ENCODE measurements around the gene GDF9. TPM values are rescaled to one million over a fixed set of nuclear protein-coding genes. Genes with fewer than 3 reads are reported as not detected.

Gene GDF9
- total RNA-seq, 1 experiment from 2014 or later: 0.49 TPM

DNA sequence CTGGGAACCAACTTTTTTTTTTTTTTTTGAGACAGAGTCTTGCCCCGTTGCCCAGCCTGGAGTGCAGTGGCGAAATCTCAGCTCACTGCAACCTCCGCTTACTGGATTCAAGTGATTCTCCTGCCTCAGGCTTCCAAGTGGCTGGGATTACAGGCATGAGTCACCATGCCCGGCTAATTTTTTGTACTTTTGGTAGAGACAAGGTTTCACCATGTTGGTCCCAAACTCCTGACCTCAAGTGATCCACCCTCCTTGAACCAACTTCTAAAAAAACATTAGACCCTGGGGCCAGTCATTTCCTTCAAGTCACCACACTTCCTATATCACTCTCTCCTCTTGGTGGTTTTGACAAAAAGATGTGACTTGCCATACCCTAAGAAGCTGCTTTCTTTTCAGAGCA, 25.0 kb downstream of the GDF9 start:
- H3K9me2 ChIP-seq (ENCODE audit: insufficient read depth): no peaks in the 10 kb centered on the region
- ChIA-PET RAD21 (ENCODE audit: low non-redundant PET in 1 of 2, low total read pairs in 2 of 2, uncharacterized antibody in 2 of 2, unreplicated experiment in 2 of 2) (no interaction called here), CTCF (no interaction called here), POLR2A (no interaction called here)
- ATAC-seq (no peak), DNase-seq (ENCODE audit: low read depth, low spot score) (no peak)
- no peaks in the 10 kb centered on the region for H3K36me3 ChIP-seq (ENCODE audit: control insufficient read depth in 1 of 2, insufficient read depth in 2 of 2, low read length in 2 of 2)
- no peak for TF ChIP-seq JUND (IDR thresholded peaks at IDR 0.05)
- H3K9me3 ChIP-seq (ENCODE audit: control insufficient read depth in 1 of 2, insufficient read depth in 1 of 2, low read depth in 1 of 2, low read length in 2 of 2): no peaks in the 10 kb centered on the region
- H3K4me1 ChIP-seq (ENCODE audit: control insufficient read depth in 1 of 2, insufficient read depth in 2 of 2, low read length in 2 of 2): 0 out of 4 replicates have a peak, but pooled peaks cover 0 to 4% of the 10 kb centered on the region in 2 experiments
- no peak overlapping the region for H3K4me3 ChIP-seq (replicated peaks in 1 of 2; ENCODE audit: low read depth in 1 of 2, low read length in 2 of 2)
- H3K79me2 ChIP-seq (ENCODE audit: insufficient read depth, low read length): no peaks in the 10 kb centered on the region
- intact Hi-C loops (cut with micrococcal nuclease): no loop called here
- no peaks in the 10 kb centered on the region for H4K20me1 ChIP-seq (ENCODE audit: insufficient read depth)
- H3K27ac ChIP-seq (ENCODE audit: low read depth, low read length): no peak overlapping the region
- BruUV-seq (replicated peaks): no TSS peak
- no peak overlapping the region for H3K4me2 ChIP-seq (ENCODE audit: low read length)
- H2AFZ ChIP-seq (ENCODE audit: low read depth, low read length, poor library complexity, severe bottlenecking): no peak overlapping the region
- no peak overlapping the region for H3K9ac ChIP-seq (ENCODE audit: low read length)
- H3K27me3 ChIP-seq (ENCODE audit: insufficient read depth, low read length): no peaks in the 10 kb centered on the region

DNA sequence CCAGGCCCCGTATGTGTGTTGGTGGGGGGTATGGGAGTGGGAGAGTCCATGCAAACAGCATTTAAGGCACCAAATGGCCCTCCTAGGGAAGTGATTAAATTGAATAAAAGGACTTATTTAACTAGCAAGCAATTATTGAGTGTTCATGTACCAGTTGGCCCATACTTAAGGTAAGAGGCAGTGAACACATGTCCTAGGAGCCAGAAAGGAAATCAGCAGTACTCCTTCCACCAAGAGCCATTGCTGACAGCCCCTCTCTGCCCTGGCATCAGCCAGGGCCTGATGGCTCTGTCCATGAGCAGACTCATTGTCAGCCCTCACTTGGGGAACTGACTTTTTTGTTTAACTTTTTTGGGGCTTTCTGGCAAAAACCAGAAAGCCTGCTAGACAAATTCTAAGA, 25.4 kb downstream of the GDF9 start:
- Histone ChIP-seq H3K4me3 (replicated peaks in 1 of 2; ENCODE audit: low read depth in 1 of 2, low read length in 2 of 2) (no peak overlapping the region), H3K9me3 (ENCODE audit: control insufficient read depth in 1 of 2, insufficient read depth in 1 of 2, low read depth in 1 of 2, low read length in 2 of 2) (no peaks in the 10 kb centered on the region), H3K79me2 (ENCODE audit: insufficient read depth, low read length) (no peaks in the 10 kb centered on the region), H3K4me1 (ENCODE audit: control insufficient read depth in 1 of 2, insufficient read depth in 2 of 2, low read length in 2 of 2) (0 out of 4 replicates have a peak, but pooled peaks cover 0 to 4% of the 10 kb centered on the region in 2 experiments), H3K9ac (ENCODE audit: low read length) (no peak overlapping the region), H3K36me3 (ENCODE audit: control insufficient read depth in 1 of 2, insufficient read depth in 2 of 2, low read length in 2 of 2) (no peaks in the 10 kb centered on the region), H3K9me2 (ENCODE audit: insufficient read depth) (no peaks in the 10 kb centered on the region), H4K20me1 (ENCODE audit: insufficient read depth) (no peaks in the 10 kb centered on the region), H3K27me3 (ENCODE audit: insufficient read depth, low read length) (no peaks in the 10 kb centered on the region), H2AFZ (ENCODE audit: low read depth, low read length, poor library complexity, severe bottlenecking) (no peak overlapping the region), H3K4me2 (ENCODE audit: low read length) (no peak overlapping the region), H3K27ac (ENCODE audit: low read depth, low read length) (no peak overlapping the region)
- no peak for ATAC-seq
- RAD21 ChIA-PET (ENCODE audit: low non-redundant PET in 1 of 2, low total read pairs in 2 of 2, uncharacterized antibody in 2 of 2, unreplicated experiment in 2 of 2): no interaction called here
- no peak for DNase-seq (ENCODE audit: low read depth, low spot score)
- CTCF ChIA-PET: no interaction called here
- no TSS peak for BruUV-seq (replicated peaks)
- no peak for TF ChIP-seq CBX3 (IDR thresholded peaks at IDR 0.05; ENCODE audit: low read depth)
- no peak for TF ChIP-seq ZFX (IDR thresholded peaks at IDR 0.05)
- TF ChIP-seq SP1 (IDR thresholded peaks at IDR 0.05; ENCODE audit: low read depth): no peak
- TF ChIP-seq, protein P1, sequence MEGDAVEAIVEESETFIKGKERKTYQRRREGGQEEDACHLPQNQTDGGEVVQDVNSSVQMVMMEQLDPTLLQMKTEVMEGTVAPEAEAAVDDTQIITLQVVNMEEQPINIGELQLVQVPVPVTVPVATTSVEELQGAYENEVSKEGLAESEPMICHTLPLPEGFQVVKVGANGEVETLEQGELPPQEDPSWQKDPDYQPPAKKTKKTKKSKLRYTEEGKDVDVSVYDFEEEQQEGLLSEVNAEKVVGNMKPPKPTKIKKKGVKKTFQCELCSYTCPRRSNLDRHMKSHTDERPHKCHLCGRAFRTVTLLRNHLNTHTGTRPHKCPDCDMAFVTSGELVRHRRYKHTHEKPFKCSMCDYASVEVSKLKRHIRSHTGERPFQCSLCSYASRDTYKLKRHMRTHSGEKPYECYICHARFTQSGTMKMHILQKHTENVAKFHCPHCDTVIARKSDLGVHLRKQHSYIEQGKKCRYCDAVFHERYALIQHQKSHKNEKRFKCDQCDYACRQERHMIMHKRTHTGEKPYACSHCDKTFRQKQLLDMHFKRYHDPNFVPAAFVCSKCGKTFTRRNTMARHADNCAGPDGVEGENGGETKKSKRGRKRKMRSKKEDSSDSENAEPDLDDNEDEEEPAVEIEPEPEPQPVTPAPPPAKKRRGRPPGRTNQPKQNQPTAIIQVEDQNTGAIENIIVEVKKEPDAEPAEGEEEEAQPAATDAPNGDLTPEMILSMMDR (IDR thresholded peaks at IDR 0.05 in 2 of 3, conservative IDR thresholded peaks at IDR 0.05 in 1 of 3; ENCODE audit: borderline replicate concordance in 1 of 3, insufficient read depth in 1 of 3, low read depth in 2 of 3, low read length in 2 of 3): no peak
- TF ChIP-seq EZH2 (IDR thresholded peaks at IDR 0.05): no peak
- TF ChIP-seq ZNF274 (IDR thresholded peaks at IDR 0.05; ENCODE audit: low read depth, low read length): no peak
- TF ChIP-seq YY1 (IDR thresholded peaks at IDR 0.05; ENCODE audit: extremely low read depth, insufficient replicate concordance, low read depth, low read length): no peak
- no peak for TF ChIP-seq FOSL1 (IDR thresholded peaks at IDR 0.05; ENCODE audit: low read depth)
- TF ChIP-seq JUND (IDR thresholded peaks at IDR 0.05): no peak
- no peak for TF ChIP-seq RAD21 (IDR thresholded peaks at IDR 0.05; ENCODE audit: low read depth)
- POLR2A ChIA-PET: no interaction called here
- intact Hi-C loops (cut with micrococcal nuclease): no loop called here

Data from HCT116 (cell line).